GM23338 (cell line): ENCODE results near the gene GPRIN1. TPM values are rescaled to one million over a fixed set of nuclear protein-coding genes. Genes with fewer than 3 reads are reported as not detected.
A peak's percentile ranks its signal among the peaks of the same experiment; 100 is the strongest.

Source experiments
- ATAC-seq: fragments of 200-7000 bp; cut with Tn5 transposase; 3 replicates; pipeline ENCODE4 v1.9.1; 2020
- DNase-seq: peaks from one replicate; pipeline ENCODE4 v3.0.0-alpha.2; 2015; ENCODE audit warnings: low spot score
- H2AFZ ChIP-seq: fragments of 200-600 bp; sonication (generic); 2 replicates; pipeline ENCODE4 v1.8.0; 2016; ENCODE audit warnings: antibody characterized with exemption, mild to moderate bottlenecking, moderate library complexity
- H3F3A ChIP-seq: fragments of 200-600 bp; sonication (generic); replicated peaks from 2 replicates; pipeline ENCODE4 v1.8.0; 2017; ENCODE audit warnings: antibody characterized with exemption, mixed run types, low read depth
- H3K27ac ChIP-seq: fragments of 200-600 bp; sonication (generic); 2 replicates; pipeline ENCODE4 v1.6.1; 2016; ENCODE audit warnings: low read depth
- H3K27me3 ChIP-seq: fragments of 200-600 bp; sonication (generic); 2 replicates; pipeline ENCODE4 v1.8.0; 2016; ENCODE audit warnings: mild to moderate bottlenecking, mixed run types, moderate library complexity; ENCODE audit not compliant: insufficient read depth
- H3K36me3 ChIP-seq: fragments of 200-600 bp; sonication (generic); 2 replicates; pipeline ENCODE4 v1.8.0; 2016; ENCODE audit warnings: mild to moderate bottlenecking; ENCODE audit not compliant: insufficient read depth
- H3K4me1 ChIP-seq: fragments of 200-600 bp; sonication (generic); 2 replicates; pipeline ENCODE4 v1.8.0; 2016; ENCODE audit warnings: mild to moderate bottlenecking, moderate library complexity; ENCODE audit not compliant: insufficient read depth
- H3K4me2 ChIP-seq: fragments of 200-600 bp; sonication (generic); 2 replicates; pipeline ENCODE4 v1.7.1; 2017; ENCODE audit warnings: mixed run types
- H3K4me3 ChIP-seq: fragments of 200-600 bp; sonication (generic); 2 replicates; pipeline ENCODE4 v1.6.1; 2016; ENCODE audit warnings: mixed run types
- H3K79me2 ChIP-seq: fragments of 200-600 bp; sonication (generic); replicated peaks from 2 replicates; pipeline ENCODE4 v1.8.0; 2017; ENCODE audit warnings: mild to moderate bottlenecking; ENCODE audit not compliant: insufficient read depth
- H3K9me2 ChIP-seq: fragments of 200-600 bp; sonication (generic); 2 replicates; pipeline ENCODE4 v1.8.0; 2017; ENCODE audit not compliant: insufficient read depth
- H4K20me1 ChIP-seq: fragments of 200-600 bp; sonication (generic); replicated peaks from 2 replicates; pipeline ENCODE4 v1.8.0; 2017; ENCODE audit warnings: mild to moderate bottlenecking; ENCODE audit not compliant: insufficient read depth
- H3K27ac Mint-ChIP-seq: 2 replicates; pipeline ENCODE4 v1.8.0; 2020; ENCODE audit warnings: inconsistent platforms, mild to moderate bottlenecking, moderate library complexity, mixed read lengths
- H3K27me3 Mint-ChIP-seq: 3 replicates; pipeline ENCODE4 v1.8.0; 2022; ENCODE audit warnings: low read depth, mild to moderate bottlenecking, moderate library complexity, mixed read lengths, inconsistent platforms; ENCODE audit not compliant: insufficient read depth, poor library complexity
- H3K36me3 Mint-ChIP-seq: 3 replicates; pipeline ENCODE4 v1.8.0; 2021; ENCODE audit warnings: low read depth, mild to moderate bottlenecking, inconsistent platforms, moderate library complexity, mixed read lengths
- H3K4me1 Mint-ChIP-seq: 3 replicates; pipeline ENCODE4 v1.8.0; 2020; ENCODE audit warnings: mild to moderate bottlenecking, inconsistent platforms, mixed read lengths
- H3K4me3 Mint-ChIP-seq: 3 replicates; pipeline ENCODE4 v1.8.0; 2021; ENCODE audit warnings: moderate library complexity, mild to moderate bottlenecking, inconsistent platforms, mixed read lengths
- H3K9me3 Mint-ChIP-seq: 3 replicates; pipeline ENCODE4 v1.8.0; 2020; ENCODE audit warnings: moderate library complexity, mild to moderate bottlenecking, inconsistent platforms, mixed read lengths
- CREB1 ChIP-seq: fragments of 250-450 bp; sonication (Bioruptor Pico); IDR thresholded peaks from 2 replicates; pipeline ENCODE4 v1.5.0; 2020; ENCODE audit warnings: low read depth, mild to moderate bottlenecking, moderate library complexity
- CTCF ChIP-seq, 2 experiments: fragments of 200-600 bp in 1 of 2; sonication (generic) in 1 of 2; conservative IDR thresholded peaks; 2 replicates each; pipeline versions ENCODE4 v1.5.1 to v1.6.1; 2016 to 2017; ENCODE audit warnings: antibody characterized with exemption in 2 of 2, low read depth in 2 of 2, mild to moderate bottlenecking in 2 of 2, moderate library complexity in 1 of 2
- ETS1 ChIP-seq: IDR thresholded peaks from 2 replicates; pipeline ENCODE4 v1.6.1; 2016; ENCODE audit warnings: antibody characterized with exemption
- EZH2phosphoT487 ChIP-seq: fragments of 200-600 bp; sonication (generic); IDR thresholded peaks from one replicate; pipeline ENCODE4 v1.8.1; 2018; ENCODE audit warnings: antibody characterized with exemption; ENCODE audit not compliant: unreplicated experiment
- JUNB ChIP-seq: IDR thresholded peaks from one replicate; pipeline ENCODE4 v1.6.1; 2016; ENCODE audit warnings: antibody characterized with exemption; ENCODE audit not compliant: unreplicated experiment
- NANOG ChIP-seq: IDR thresholded peaks from 2 replicates; pipeline ENCODE4 v1.6.1; 2016; ENCODE audit warnings: antibody characterized with exemption, borderline replicate concordance
- POLR2AphosphoS5 ChIP-seq: IDR thresholded peaks from 2 replicates; pipeline ENCODE4 v1.6.1; 2016; ENCODE audit warnings: antibody characterized with exemption, low read depth
- REST ChIP-seq: IDR thresholded peaks from one replicate; pipeline ENCODE4 v1.6.1; 2018; ENCODE audit warnings: antibody characterized with exemption; ENCODE audit not compliant: unreplicated experiment
- STAT1 ChIP-seq: IDR thresholded peaks from one replicate; pipeline ENCODE4 v1.6.1; 2016; ENCODE audit warnings: antibody characterized with exemption; ENCODE audit not compliant: unreplicated experiment
- ZNF114 ChIP-seq: fragments of 250-450 bp; sonication (Bioruptor Pico); IDR thresholded peaks from 2 replicates; pipeline ENCODE4 v1.5.0; 2020; ENCODE audit warnings: mild to moderate bottlenecking, moderate library complexity
- ZNF331 ChIP-seq: fragments of 250-450 bp; sonication (Bioruptor Pico); IDR thresholded peaks from 2 replicates; pipeline ENCODE4 v1.5.0; 2020; ENCODE audit warnings: low read depth, mild to moderate bottlenecking, moderate library complexity
- ZNF462 ChIP-seq: fragments of 250-450 bp; sonication (Bioruptor Pico); IDR thresholded peaks from 2 replicates; pipeline ENCODE4 v1.5.0; 2020; ENCODE audit warnings: mild to moderate bottlenecking, moderate library complexity
- polyA plus RNA-seq: library from polyadenylated mRNA; unstranded; fragments of >200 nt; fragmentation: Nextera tagmentation; extraction: Ambion mirVana; gene quantifications from 2 replicates; pipeline ENCODE4 v1.2.1, GENCODE V29; 2016
- total RNA-seq: library from RNA; depleted of rRNA; stranded (reverse); fragments of >200 nt; shearing (Covaris generic); gene quantifications from 2 replicates; pipeline ENCODE4 v1.2.3, GENCODE V29; 2014

Gene GPRIN1
- total and polyA plus RNA-seq, 2 experiments from 2014 or later, result 3.8 to 14.6 TPM

GRCh38 chr5:176626876-176627236 lies 16.9 kb upstream of the GPRIN1 start:
- DNase-seq, result no peak
- H3K9me3 Mint-ChIP-seq, result peaks cover 2% of the 10 kb centered on the region; the same call in 2 of the 3 replicates
- H3F3A ChIP-seq, result peaks cover 5% of the 10 kb centered on the region; the same call in 1 of the 2 replicates
- no peaks in the 10 kb centered on the region for H3K9me2 ChIP-seq
- no peak overlapping the region for H3K4me2 ChIP-seq
- ATAC-seq, result no peak
- H2AFZ ChIP-seq, result no peak overlapping the region
- H3K27ac ChIP-seq, result no peak overlapping the region
- no peaks in the 10 kb centered on the region for H3K36me3 ChIP-seq
- H3K27me3 ChIP-seq, result peaks cover 35% of the 10 kb centered on the region
- H4K20me1 ChIP-seq, result peaks cover 6% of the 10 kb centered on the region; the same call in 1 of the 2 replicates
- no peak for TF ChIP-seq ZNF114
- no peak for TF ChIP-seq REST
- no peak for TF ChIP-seq JUNB
- no peak for TF ChIP-seq NANOG
- TF ChIP-seq EZH2phosphoT487, result no peak
- no peak for TF ChIP-seq CTCF (conservative IDR thresholded peaks at IDR 0.05; ENCODE audit: low read depth in 2 of 2)
- no peak for TF ChIP-seq POLR2AphosphoS5
- no peak for TF ChIP-seq STAT1
- no peak for TF ChIP-seq ETS1
- no peak for TF ChIP-seq ZNF331 (CRISPR knock-in tag)
- no peak for TF ChIP-seq CREB1 (CRISPR knock-in tag)
- TF ChIP-seq ZNF462 (CRISPR knock-in tag), result no peak
- H3K36me3 Mint-ChIP-seq, result no peaks in the 10 kb centered on the region
- no peak overlapping the region; the same call in 2 of the 3 replicates for H3K4me3 Mint-ChIP-seq
- H3K4me1 ChIP-seq, result peaks cover 15% of the 10 kb centered on the region
- peaks cover 32% of the 10 kb centered on the region for H3K4me1 Mint-ChIP-seq
- H3K27me3 Mint-ChIP-seq, result peaks cover 43% of the 10 kb centered on the region
- peak overlapping the region; percentile 24; the same call in 1 of the 2 replicates for H3K27ac Mint-ChIP-seq
- H3K79me2 ChIP-seq, result no peaks in the 10 kb centered on the region
- no peak overlapping the region for H3K4me3 ChIP-seq
